Right atrium auricular region (tissue), 2 donors: Measurements from ENCODE around the gene MYH15. TPM values are rescaled to one million over a fixed set of nuclear protein-coding genes. Genes with fewer than 3 reads are reported as not detected.

Experiments used
- DNase-seq: peaks from one replicate; pipeline ENCODE4 v3.0.0-alpha.2; 2019; ENCODE audit warnings: low spot score
- H3K27ac ChIP-seq, 2 donors: fragments of 200-600 bp; sonication (generic); 1 replicate in 1 of 2; 2 replicates in 1 of 2; pipeline ENCODE4 v1.5.1; 2016 to 2019
- H3K27me3 ChIP-seq, 2 donors: fragments of 200-600 bp; sonication (generic); one replicate each; pipeline versions ENCODE4 v1.5.1 to v1.6.0; 2017 to 2019
- H3K36me3 ChIP-seq: fragments of 200-600 bp; sonication (generic); one replicate; pipeline ENCODE4 v1.5.1; 2016
- H3K4me1 ChIP-seq, 2 donors: fragments of 200-600 bp; sonication (generic); one replicate each; pipeline versions ENCODE4 v1.5.1 to v1.6.0; 2017 to 2019
- H3K4me3 ChIP-seq, 2 donors: fragments of 200-600 bp; sonication (generic); 1 replicate in 1 of 2; 2 replicates in 1 of 2; pipeline ENCODE4 v1.5.1; 2017 to 2019; ENCODE audit warnings: mild to moderate bottlenecking in 1 of 2, moderate library complexity in 1 of 2
- H3K9me3 ChIP-seq, 2 donors: fragments of 200-600 bp; sonication (generic); one replicate each; pipeline ENCODE4 v1.5.1; 2019
- total RNA-seq, 2 donors: library from RNA; depleted of rRNA; stranded (reverse); fragments of >200 nt; gene quantifications; one replicate each; pipeline ENCODE4 v1.1.0, GENCODE V29; 2016
- TF ChIP-seq, protein P1 (sequence below), 2 donors: fragments of 200-600 bp; sonication (generic); IDR thresholded peaks; one replicate each; pipeline ENCODE4 v1.5.1; 2019; ENCODE audit warnings: antibody characterized with exemption in 2 of 2

MYH15 gene
- under 1 TPM; 0.08 to 0.48 TPM for total RNA-seq

DNA sequence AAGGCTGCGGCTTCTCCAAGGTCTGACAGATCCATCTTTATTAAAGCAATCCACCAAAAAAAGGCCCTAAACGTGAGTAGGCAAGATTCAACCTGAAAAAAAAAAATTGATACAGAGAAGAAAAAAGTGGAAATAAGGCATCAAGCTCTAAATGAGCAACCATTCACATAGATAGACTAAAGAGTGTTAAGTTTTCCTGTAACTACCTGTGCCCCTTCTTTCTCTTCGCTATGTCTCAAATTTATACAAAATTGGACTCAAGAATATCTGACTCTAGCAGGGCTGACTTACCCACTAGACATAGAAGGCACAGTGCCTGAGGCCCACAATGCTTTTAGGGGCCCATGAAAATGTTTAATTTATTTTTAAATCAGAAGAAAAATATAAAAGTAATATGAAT is at the start of gene MYH15:
Gene MYH15 (minus strand): TSS at position 101 of the 400 bp plus-strand sequence. CDS start 66 bp downstream, at position 35.
- Histone ChIP-seq H3K27me3 (no peaks in the 10 kb centered on the region), H3K36me3 (no peaks in the 10 kb centered on the region)
- TF ChIP-seq, protein P1, sequence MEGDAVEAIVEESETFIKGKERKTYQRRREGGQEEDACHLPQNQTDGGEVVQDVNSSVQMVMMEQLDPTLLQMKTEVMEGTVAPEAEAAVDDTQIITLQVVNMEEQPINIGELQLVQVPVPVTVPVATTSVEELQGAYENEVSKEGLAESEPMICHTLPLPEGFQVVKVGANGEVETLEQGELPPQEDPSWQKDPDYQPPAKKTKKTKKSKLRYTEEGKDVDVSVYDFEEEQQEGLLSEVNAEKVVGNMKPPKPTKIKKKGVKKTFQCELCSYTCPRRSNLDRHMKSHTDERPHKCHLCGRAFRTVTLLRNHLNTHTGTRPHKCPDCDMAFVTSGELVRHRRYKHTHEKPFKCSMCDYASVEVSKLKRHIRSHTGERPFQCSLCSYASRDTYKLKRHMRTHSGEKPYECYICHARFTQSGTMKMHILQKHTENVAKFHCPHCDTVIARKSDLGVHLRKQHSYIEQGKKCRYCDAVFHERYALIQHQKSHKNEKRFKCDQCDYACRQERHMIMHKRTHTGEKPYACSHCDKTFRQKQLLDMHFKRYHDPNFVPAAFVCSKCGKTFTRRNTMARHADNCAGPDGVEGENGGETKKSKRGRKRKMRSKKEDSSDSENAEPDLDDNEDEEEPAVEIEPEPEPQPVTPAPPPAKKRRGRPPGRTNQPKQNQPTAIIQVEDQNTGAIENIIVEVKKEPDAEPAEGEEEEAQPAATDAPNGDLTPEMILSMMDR (IDR thresholded peaks at IDR 0.05): no peak

DNA sequence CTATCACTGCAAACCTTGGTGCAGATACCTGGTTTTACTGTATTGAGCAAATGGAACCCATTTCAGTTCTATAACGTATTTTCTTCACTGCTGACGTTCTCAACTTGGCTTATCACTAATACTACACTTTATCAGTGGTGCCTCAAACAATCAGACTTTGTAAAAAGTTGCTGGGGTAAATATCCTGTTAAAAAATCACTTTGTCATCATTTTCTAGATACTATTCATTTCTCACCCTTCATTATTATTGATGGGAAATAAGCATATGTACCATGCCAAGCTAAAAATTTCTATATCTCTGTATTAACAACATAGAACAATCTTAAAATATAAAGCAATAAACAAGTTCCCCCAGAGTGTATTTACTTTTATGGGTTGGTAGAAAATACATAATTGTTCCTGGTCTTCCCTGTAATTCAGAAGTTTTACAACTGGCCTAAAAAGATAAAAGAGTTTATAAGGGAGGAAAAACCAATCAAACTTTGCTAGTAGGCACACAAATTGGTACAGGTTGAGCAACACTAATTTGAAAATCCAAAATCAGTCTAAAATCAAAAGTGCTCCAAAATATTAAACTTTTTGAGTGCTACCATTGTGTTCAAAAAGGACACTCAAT is 45.7 kb upstream of the MYH15 start:
- H3K36me3 ChIP-seq: no peaks in the 10 kb centered on the region
- TF ChIP-seq, protein P1 (IDR thresholded peaks at IDR 0.05): no peak
- peaks cover 0 to 9% of the 10 kb centered on the region in 2 donors for H3K4me1 ChIP-seq
- no peaks in the 10 kb centered on the region for H3K27me3 ChIP-seq
- no peak overlapping the region for H3K27ac ChIP-seq
- no peak for DNase-seq
- H3K9me3 ChIP-seq: no peaks in the 10 kb centered on the region
- H3K4me3 ChIP-seq: no peak overlapping the region

More for the DNA sequence above, at the start of gene MYH15:
- H3K9me3 ChIP-seq: no peaks in the 10 kb centered on the region
- H3K4me1 ChIP-seq: no peaks in the 10 kb centered on the region
- H3K4me3 ChIP-seq: no peak within 1 kb of the TSS
- DNase-seq: no peak
- no peak within 1 kb of the TSS for H3K27ac ChIP-seq

DNA sequence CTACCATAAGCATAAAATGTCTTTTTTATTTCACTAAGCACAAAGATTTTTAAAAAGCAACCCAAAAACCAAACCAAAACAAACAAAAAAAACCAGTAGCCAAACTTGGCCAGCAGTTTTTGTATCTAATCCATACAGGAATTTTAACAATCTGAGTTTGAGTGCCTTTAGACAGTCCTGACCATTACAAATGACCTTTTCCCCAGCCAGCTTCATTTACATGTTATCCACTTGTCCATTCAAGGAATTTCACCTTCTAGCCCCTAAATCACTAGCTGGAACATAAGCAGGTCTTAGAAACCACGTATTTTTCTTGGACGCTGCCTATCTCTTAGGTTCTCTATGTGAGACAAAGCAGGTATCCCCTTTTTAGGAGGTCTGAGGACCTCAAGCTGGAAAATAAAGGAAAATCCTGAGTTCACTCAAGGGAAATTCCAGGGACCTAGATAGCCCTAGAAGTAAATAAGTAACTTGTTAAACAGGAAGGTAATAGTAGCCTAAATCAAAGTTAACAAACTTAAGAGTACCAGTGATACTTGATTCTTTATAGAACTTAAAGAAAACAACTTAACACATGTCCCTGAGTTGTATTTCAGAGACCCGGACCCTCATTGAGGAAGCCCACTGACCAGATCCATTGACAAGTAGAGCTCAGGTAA is 44.6 kb upstream of the MYH15 start:
- DNase-seq: no peak
- no peaks in the 10 kb centered on the region for H3K36me3 ChIP-seq
- H3K4me3 ChIP-seq: no peak overlapping the region
- H3K27ac ChIP-seq: no peak overlapping the region
- H3K27me3 ChIP-seq: no peaks in the 10 kb centered on the region
- no peaks in the 10 kb centered on the region for H3K9me3 ChIP-seq
- TF ChIP-seq, protein P1 (IDR thresholded peaks at IDR 0.05): no peak
- peaks cover 0 to 9% of the 10 kb centered on the region in 2 donors for H3K4me1 ChIP-seq

DNA sequence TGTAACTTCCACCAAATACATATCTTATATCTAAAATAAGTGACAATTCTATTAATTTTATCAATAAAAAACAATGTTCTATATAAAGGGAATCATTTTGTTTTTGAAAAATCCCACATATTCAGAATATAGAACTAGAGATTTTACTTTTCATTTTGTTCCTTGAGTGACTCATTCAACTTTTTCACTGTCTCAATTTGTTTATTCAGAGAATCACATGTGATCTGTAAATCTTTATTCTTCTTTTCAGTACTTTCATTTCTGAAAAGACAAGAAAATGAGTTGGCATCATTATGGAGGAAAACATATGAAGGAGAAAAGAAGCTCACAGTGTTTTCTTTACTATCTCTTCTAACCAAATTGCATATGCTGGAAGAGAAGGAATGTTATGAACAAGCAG is 43.8 kb upstream of the MYH15 start:
- H3K27ac ChIP-seq: no peak overlapping the region
- no peaks in the 10 kb centered on the region for H3K27me3 ChIP-seq
- H3K4me3 ChIP-seq: no peak overlapping the region
- H3K4me1 ChIP-seq: peaks cover 0 to 9% of the 10 kb centered on the region in 2 donors
- no peak for DNase-seq
- no peaks in the 10 kb centered on the region for H3K36me3 ChIP-seq
- H3K9me3 ChIP-seq: no peaks in the 10 kb centered on the region
- TF ChIP-seq, protein P1 (IDR thresholded peaks at IDR 0.05): no peak

DNA sequence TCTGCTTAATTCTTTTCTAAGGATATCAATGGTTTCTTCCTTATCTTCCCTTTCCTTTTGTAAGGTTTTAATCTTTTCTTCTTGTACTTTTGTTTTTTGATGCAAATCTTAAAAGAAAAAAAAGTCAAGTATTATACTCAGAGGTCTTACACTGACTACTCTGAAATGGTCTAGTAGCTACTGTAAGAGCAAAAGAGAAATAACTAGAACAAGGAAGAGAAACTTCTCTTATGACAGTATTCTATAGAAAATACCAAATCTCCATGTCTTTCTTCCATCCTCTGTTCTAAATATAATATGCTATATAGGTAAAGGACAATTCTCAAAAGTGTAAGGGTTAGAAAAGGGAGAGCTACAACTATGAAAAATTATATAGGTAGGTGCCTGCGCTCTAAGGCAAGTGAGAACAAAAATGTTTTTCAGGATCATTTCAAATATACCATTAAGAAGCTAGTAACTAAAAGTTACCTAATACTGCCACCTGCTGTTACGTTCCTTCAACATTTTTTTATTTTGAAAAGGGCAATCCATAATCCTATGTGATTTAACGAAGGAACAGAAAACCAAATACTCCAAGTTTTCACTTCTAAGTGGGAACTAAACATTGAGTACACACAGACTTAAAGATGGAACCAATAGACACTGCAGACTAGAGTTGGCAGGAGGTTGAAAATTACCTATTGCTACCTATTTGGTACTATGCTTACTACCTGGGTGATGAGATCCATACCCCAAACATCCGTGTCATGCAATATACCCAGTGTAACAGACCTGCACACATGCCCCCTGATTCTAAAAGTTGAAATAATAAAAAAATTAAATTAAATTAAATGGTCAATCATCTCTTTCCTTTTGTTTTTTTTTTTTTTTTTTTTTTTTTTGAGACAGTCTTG is 42.1 kb upstream of the MYH15 start:
- TF ChIP-seq, protein P1 (IDR thresholded peaks at IDR 0.05): peak; percentile 14 to 67
- no peaks in the 10 kb centered on the region for H3K36me3 ChIP-seq
- H3K27ac ChIP-seq: no peak overlapping the region
- no peak overlapping the region for H3K4me3 ChIP-seq
- H3K9me3 ChIP-seq: no peaks in the 10 kb centered on the region
- peaks cover 0 to 9% of the 10 kb centered on the region in 2 donors for H3K4me1 ChIP-seq
- no peaks in the 10 kb centered on the region for H3K27me3 ChIP-seq
- DNase-seq: no peak
